CD4-positive, alpha-beta T cell (primary cell): ENCODE data around the gene TMA7. TPM values are rescaled to one million over a fixed set of nuclear protein-coding genes. Genes with fewer than 3 reads are reported as not detected.

Experiments used
- ATAC-seq: fragments of 200-7000 bp; cut with Tn5 transposase; one replicate; pipeline ENCODE4 v1.10.0; 2022; ENCODE audit warnings: mild to moderate bottlenecking; ENCODE audit not compliant: poor library complexity
- CTCF ChIA-PET: fragments of 350-600 bp; sonication (Branson Sonifier 250); formaldehyde crosslinking; loops from one replicate; lab custom pipeline; 2021; ENCODE audit warnings: antibody characterized with exemption, inconsistent platforms; lab: Charles Lee
- POLR2A ChIA-PET: fragments of 350-600 bp; sonication (Branson Sonifier 250); formaldehyde crosslinking; loops from one replicate; lab custom pipeline; 2021; ENCODE audit warnings: antibody characterized with exemption, inconsistent platforms; lab: Charles Lee
- DNase-seq, 14 experiments: peaks; one replicate each; pipeline ENCODE4 v3.0.0-alpha.2; 2013 to 2020; ENCODE audit warnings: mixed read lengths in 2 of 14
- H3K27ac ChIP-seq, 2 donors: one replicate each; pipeline versions ENCODE4 v1.5.1 to v1.7.0; 2013; ENCODE audit warnings: low read length in 2 of 2, low read depth in 1 of 2, mild to moderate bottlenecking in 1 of 2
- H3K27me3 ChIP-seq, 2 experiments: 1 replicate in 1 of 2; 2 replicates in 1 of 2; pipeline versions ENCODE4 v1.6.1 to v1.7.0; 2013; ENCODE audit warnings: low read length in 2 of 2, control low read depth in 1 of 2, mild to moderate bottlenecking in 1 of 2, moderate library complexity in 1 of 2; ENCODE audit not compliant: insufficient read depth in 2 of 2, control insufficient read depth in 1 of 2
- H3K36me3 ChIP-seq: one replicate; pipeline ENCODE4 v1.6.1; 2013; ENCODE audit warnings: low read length, control low read depth; ENCODE audit not compliant: insufficient read depth
- H3K4me1 ChIP-seq: one replicate; pipeline ENCODE4 v1.6.1; 2013; ENCODE audit warnings: low read length, control low read depth; ENCODE audit not compliant: insufficient read depth
- H3K4me3 ChIP-seq: one replicate; pipeline ENCODE4 v1.5.1; 2013; ENCODE audit warnings: mild to moderate bottlenecking, low read length, moderate library complexity
- H3K9me3 ChIP-seq, 2 experiments: 1 replicate in 1 of 2; 2 replicates in 1 of 2; pipeline versions ENCODE4 v1.6.1 to v1.7.0; 2013; ENCODE audit warnings: low read length in 2 of 2, mild to moderate bottlenecking in 2 of 2, control low read depth in 1 of 2, moderate library complexity in 1 of 2; ENCODE audit not compliant: control insufficient read depth in 1 of 2, insufficient read depth in 1 of 2
- H3K27ac Mint-ChIP-seq: one replicate; pipeline ENCODE4 v1.8.0; 2020; ENCODE audit warnings: mixed read lengths
- H3K27me3 Mint-ChIP-seq: one replicate; pipeline ENCODE4 v1.8.0; 2021; ENCODE audit warnings: mixed read lengths
- H3K36me3 Mint-ChIP-seq: one replicate; pipeline ENCODE4 v1.8.0; 2021; ENCODE audit warnings: low read depth, mixed read lengths
- H3K4me1 Mint-ChIP-seq: one replicate; pipeline ENCODE4 v1.8.0; 2021; ENCODE audit warnings: low read depth, mixed read lengths
- H3K4me3 Mint-ChIP-seq: one replicate; pipeline ENCODE4 v1.8.0; 2020; ENCODE audit warnings: mild to moderate bottlenecking, mixed read lengths
- H3K9me3 Mint-ChIP-seq: one replicate; pipeline ENCODE4 v1.8.0; 2020; ENCODE audit warnings: mixed read lengths
- intact Hi-C, 2 experiments: fragments of 100-400 bp; cut with DNase I in 1 of 2; cut with micrococcal nuclease in 1 of 2; formaldehyde crosslinking; loops; one replicate each; pipeline versions ENCODE4 v1.15.1 to v1.9.0; 2023 to 2025; cut with DNase I, micrococcal nuclease
- total RNA-seq, 174 experiments: library from RNA in 2 of 174; stranded (reverse) in 2 of 174; gene quantifications; one replicate each; pipeline ENCODE4 v1.2.3 and lab custom pipeline; 2021 to 2026
- TF ChIP-seq, protein P1 (sequence below): fragments of 200-600 bp; IDR thresholded peaks from one replicate; pipeline ENCODE4 v1.8.0; 2022; ENCODE audit warnings: antibody characterized with exemption, mild to moderate bottlenecking

Gene TMA7
- total RNA-seq, 2 experiments from 2014 or later, result 289 to 297 TPM

GRCh38 chr3:48414376-48415250 is 25.4 kb upstream of the TMA7 start:
- DNase-seq, result peak in 1 of 14 experiments; percentile 0
- no peaks in the 10 kb centered on the region for H3K36me3 ChIP-seq
- TF ChIP-seq, protein P1, sequence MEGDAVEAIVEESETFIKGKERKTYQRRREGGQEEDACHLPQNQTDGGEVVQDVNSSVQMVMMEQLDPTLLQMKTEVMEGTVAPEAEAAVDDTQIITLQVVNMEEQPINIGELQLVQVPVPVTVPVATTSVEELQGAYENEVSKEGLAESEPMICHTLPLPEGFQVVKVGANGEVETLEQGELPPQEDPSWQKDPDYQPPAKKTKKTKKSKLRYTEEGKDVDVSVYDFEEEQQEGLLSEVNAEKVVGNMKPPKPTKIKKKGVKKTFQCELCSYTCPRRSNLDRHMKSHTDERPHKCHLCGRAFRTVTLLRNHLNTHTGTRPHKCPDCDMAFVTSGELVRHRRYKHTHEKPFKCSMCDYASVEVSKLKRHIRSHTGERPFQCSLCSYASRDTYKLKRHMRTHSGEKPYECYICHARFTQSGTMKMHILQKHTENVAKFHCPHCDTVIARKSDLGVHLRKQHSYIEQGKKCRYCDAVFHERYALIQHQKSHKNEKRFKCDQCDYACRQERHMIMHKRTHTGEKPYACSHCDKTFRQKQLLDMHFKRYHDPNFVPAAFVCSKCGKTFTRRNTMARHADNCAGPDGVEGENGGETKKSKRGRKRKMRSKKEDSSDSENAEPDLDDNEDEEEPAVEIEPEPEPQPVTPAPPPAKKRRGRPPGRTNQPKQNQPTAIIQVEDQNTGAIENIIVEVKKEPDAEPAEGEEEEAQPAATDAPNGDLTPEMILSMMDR, result no peak
- Mint-ChIP-seq H3K9me3 (no peaks in the 10 kb centered on the region), H3K4me3 (no peak overlapping the region), H3K27me3 (no peaks in the 10 kb centered on the region), H3K27ac (no peak overlapping the region), H3K4me1 (no peaks in the 10 kb centered on the region), H3K36me3 (no peaks in the 10 kb centered on the region)
- no peak for ATAC-seq
- no peak overlapping the region for H3K27ac ChIP-seq
- H3K4me1 ChIP-seq, result no peaks in the 10 kb centered on the region
- ChIA-PET POLR2A (no interaction called here), CTCF (interaction anchor here (2.3 kb wide), 1 partner anchor 21 kb away, joined by 14 read pairs; no protein-coding TSS in a partner anchor)
- H3K9me3 ChIP-seq, result no peaks in the 10 kb centered on the region
- H3K27me3 ChIP-seq, result no peaks in the 10 kb centered on the region
- intact Hi-C loops, result no loop called here
- H3K4me3 ChIP-seq, result no peak overlapping the region

DNA sequence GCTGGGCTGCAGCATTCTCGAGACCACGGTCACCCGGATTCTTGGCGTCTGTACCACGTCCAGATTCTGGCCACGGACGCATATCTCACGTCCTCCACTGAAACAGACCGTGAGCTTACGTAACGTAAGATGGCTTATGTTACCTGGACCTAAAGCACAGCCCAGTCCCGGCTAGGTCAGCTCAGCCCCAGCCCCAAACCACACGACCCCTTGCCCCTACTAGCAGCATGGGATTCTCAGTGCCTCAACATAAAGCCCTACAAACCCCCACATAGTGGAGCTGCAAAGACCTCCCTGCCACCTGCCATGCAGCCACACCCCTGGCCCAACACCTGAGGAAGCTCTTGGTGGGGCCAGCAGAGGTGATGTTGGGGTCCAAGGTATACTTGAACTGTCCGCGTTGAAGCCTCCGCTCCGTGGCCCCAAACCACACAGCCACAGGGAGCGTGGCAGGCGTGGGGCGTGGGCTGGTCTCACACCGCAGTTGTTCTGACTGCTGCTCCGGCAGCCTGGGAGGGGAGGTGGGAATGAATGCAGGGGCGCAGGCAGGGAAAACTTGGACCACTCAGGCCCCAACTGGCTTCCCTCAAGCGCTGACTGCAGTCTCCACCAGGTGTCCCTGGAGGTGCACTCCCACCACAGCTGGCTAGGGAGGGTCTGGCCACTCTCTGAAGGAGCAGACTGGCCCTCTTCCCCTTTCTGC is 24.7 kb upstream of the TMA7 start:
- H3K27ac ChIP-seq, result no peak overlapping the region
- no peaks in the 10 kb centered on the region for H3K9me3 Mint-ChIP-seq
- H3K4me1 ChIP-seq, result no peaks in the 10 kb centered on the region
- TF ChIP-seq, protein P1, result no peak
- no peaks in the 10 kb centered on the region for H3K4me1 Mint-ChIP-seq
- H3K27me3 Mint-ChIP-seq, result no peaks in the 10 kb centered on the region
- H3K36me3 ChIP-seq, result no peaks in the 10 kb centered on the region
- DNase-seq (no peak), ATAC-seq (no peak)
- H3K4me3 ChIP-seq, result no peak overlapping the region
- ChIA-PET POLR2A (no interaction called here), CTCF (interaction anchor here (1.4 to 2.3 kb wide), 2 partner anchors 15 to 21 kb away, joined by 4 to 14 read pairs; no protein-coding TSS in a partner anchor)
- no peaks in the 10 kb centered on the region for H3K27me3 ChIP-seq
- H3K4me3 Mint-ChIP-seq, result no peak overlapping the region
- H3K9me3 ChIP-seq, result no peaks in the 10 kb centered on the region
- no peak overlapping the region for H3K27ac Mint-ChIP-seq
- no peaks in the 10 kb centered on the region for H3K36me3 Mint-ChIP-seq
- intact Hi-C loops, result no loop called here

DNA sequence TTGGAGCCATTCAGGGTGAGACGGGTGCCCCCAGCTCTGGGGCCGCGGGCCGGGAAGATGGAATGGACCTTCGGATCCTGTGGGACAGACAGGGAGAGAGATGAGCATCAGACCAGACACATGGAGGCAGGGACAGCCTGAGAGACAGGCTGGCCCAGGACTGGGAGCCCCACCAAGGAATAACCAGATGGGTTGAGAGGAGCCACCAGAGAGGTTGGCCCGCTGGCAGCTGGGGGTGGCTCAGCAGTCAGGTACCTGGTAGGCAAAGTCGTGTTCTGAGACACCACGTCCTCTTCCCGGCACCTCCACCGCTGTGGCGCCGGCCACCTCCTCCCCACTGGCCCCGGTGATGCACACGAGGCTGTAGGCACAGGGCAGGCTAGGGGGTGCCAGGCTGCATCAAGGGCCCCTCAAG is 24.0 kb upstream of the TMA7 start:
- Mint-ChIP-seq H3K27ac (no peak overlapping the region), H3K27me3 (no peaks in the 10 kb centered on the region), H3K9me3 (no peaks in the 10 kb centered on the region), H3K36me3 (no peaks in the 10 kb centered on the region), H3K4me3 (no peak overlapping the region), H3K4me1 (no peaks in the 10 kb centered on the region)
- Histone ChIP-seq H3K9me3 (no peaks in the 10 kb centered on the region), H3K4me1 (no peaks in the 10 kb centered on the region), H3K27ac (no peak overlapping the region), H3K27me3 (no peaks in the 10 kb centered on the region), H3K4me3 (no peak overlapping the region), H3K36me3 (no peaks in the 10 kb centered on the region)
- ChIA-PET CTCF (interaction anchor here (1.4 to 2.3 kb wide), 2 partner anchors 16 to 20 kb away, joined by 4 to 14 read pairs; no protein-coding TSS in a partner anchor), POLR2A (no interaction called here)
- ATAC-seq (no peak), DNase-seq (no peak)
- TF ChIP-seq, protein P1, result no peak
- intact Hi-C loops, result no loop called here
